Stimulated activated CD8-positive, alpha-beta memory T cell treated with anti-CD3 and anti-CD28 coated beads, Interleukin-4, amount 100 ng/mL, for 4 hours (primary cell): ENCODE measurements around the gene TTC36.
"Not testable (repeated sequence)": the region's sequence is repeated elsewhere in the genome, so short reads cannot be mapped to it uniquely, and the experiment has no call there.

ENCODE experiments used
- DNase-seq, 2 donors: peaks; one replicate each; pipeline ENCODE4 v3.0.0-alpha.2; 2020; ENCODE audit warnings: low read depth in 2 of 2, low spot score in 1 of 2

The TTC36 gene

DNA sequence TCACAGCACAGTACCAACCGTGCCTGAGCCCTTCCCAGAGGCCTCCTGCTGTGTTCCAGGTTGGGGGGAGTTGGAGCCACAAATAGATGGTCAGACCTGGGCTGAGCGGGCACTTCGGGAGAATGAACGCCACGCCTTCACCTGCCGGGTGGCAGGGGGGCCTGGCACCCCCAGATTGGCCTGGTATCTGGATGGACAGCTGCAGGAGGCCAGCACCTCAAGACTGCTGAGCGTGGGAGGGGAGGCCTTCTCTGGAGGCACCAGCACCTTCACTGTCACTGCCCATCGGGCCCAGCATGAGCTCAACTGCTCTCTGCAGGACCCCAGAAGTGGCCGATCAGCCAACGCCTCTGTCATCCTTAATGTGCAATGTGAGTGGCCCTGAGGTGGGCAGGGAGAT lies 4.8 kb downstream of the TTC36 start:
- DNase-seq, result no peak

GRCh38 chr11:118532852-118533768 lies 5.8 kb downstream of the TTC36 start:
- no peak for DNase-seq

- no peak for DNase-seq
These were observed 6.8 kb downstream of the TTC36 start for GRCh38 chr11:118533769-118534729.

- DNase-seq, result no peak
These were observed 8.0 kb downstream of the TTC36 start for GRCh38 chr11:118535261-118535660.

- DNase-seq, result no peak
These were observed 9.5 kb downstream of the TTC36 start for GRCh38 chr11:118536726-118537125.

DNA sequence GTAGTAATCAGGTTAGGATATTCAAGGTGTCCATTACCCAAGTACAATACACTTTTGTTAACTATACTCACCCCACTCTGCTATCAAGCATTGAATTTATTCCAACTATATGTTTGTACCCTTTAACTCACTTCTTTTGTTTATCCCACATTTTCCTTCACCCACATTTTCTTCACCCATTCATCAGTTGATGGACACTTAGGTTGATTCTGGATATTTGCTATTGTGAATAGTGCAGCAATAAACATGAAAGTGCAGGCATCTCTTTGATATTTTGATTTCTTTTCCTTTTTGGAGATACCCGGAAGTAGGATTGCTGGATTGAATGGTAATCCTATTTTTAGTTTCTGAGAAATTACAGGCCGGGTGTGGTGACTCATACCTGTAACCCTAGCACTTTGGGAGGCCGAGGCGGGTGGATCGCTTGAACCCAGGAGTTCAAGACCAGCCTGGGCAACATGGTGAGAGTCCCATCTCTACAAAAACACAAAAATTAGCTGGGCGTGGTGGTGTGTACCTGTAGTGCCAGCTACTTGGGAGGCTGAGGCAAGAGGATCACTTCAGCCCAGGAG lies 10.2 kb downstream of the TTC36 start:
- DNase-seq, result no peak

- no peak for DNase-seq
These were observed 16.9 kb downstream of the TTC36 start for GRCh38 chr11:118544010-118544646.

- no peak for DNase-seq
These were observed 17.4 kb downstream of the TTC36 start for GRCh38 chr11:118544647-118545010.

GRCh38 chr11:118545533-118545932 lies 18.3 kb downstream of the TTC36 start:
- no peak for DNase-seq

DNA sequence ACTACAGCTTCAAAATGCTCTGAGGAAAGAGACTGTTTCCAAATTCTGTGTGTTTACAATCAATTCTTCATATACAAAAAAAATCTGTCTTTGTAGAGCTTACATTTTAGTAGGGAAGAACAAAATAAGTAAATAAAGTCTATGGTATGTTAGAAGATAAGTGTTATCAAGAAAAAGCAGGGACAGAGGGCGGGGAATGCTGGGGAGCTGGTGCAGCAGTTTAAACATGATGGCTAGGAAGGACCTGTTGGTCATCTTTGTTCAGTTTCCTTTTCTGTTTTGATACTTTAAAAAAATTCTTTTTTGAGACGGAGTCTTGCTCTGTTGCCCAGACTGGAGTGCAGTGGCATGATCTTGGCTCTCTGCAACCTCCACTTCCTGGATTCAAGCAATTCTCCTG lies 19.9 kb downstream of the TTC36 start:
- DNase-seq, result no peak

DNA sequence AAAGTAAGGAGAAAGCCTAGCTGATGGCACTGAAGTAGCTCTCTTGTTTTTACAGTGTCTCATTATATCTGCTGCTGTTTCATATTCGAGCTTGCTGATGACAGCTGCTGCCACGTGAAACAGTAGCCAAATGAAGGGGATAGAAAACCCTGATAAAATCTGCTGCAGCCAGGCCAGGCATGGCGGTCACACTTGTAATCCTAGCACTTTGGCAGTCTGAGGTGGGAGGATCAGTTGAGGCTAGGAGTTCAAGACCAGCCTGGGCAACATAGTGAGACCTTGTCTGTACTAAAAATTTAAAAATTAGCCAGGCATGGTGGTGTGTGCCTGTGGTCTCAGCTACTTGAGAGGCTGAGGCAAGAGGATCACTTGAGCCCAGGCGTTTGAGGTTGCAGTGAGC lies 25.1 kb downstream of the TTC36 start:
- no peak for DNase-seq

DNA sequence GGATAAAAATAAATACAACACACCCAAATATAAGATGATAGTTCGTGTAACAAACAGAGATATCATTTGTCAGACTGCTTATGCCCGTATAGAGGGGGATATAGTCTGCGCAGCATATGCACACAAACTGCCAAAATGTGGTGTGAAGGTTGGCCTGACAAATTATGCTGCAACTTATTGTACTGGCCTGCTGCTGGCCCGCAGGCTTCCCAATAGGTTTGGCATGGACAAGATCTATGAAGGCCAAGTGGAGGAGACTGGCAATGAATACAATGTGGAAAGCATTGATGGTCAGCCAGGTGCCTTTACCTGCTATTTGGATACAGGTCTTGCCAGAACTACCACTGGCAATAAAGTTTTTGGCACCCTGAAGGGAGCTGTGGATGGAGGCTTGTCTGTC lies 33.5 kb downstream of the TTC36 start:
- no peak for DNase-seq

GRCh38 chr11:118565051-118565450 lies 37.8 kb downstream of the TTC36 start:
- DNase-seq, result no peak

GRCh38 chr11:118569670-118570069 lies 42.4 kb downstream of the TTC36 start:
- no peak for DNase-seq

GRCh38 chr11:118570787-118571186 lies 43.5 kb downstream of the TTC36 start:
- no peak for DNase-seq

DNA sequence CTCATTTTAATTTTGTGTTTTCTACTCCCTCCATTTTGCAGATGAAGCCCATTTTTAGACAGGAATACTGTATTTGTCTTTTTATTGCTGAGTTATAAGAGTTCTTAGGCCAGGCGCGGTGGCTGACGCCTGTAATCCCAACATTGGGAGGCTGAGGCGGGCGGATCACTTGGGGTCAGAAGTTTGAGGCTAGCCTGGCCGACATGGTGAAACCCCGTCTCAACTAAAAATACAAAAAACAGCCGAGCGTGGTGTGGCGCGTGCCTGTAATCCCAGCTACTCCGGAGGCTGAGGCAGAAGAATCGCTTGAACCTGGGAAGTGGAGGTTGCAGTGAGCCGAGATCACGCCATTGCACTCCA lies 44.4 kb downstream of the TTC36 start:
- not testable (repeated sequence) for DNase-seq

- DNase-seq, result peak; percentile 41 to 68
These were observed 45.0 kb downstream of the TTC36 start, which contains the start of gene ARCN1 for GRCh38 chr11:118572061-118572980. Gene ARCN1 (plus strand): TSS chr11:118572409. CDS start chr11:118572548, 139 bp downstream.

GRCh38 chr11:118572981-118573550 lies 45.8 kb downstream of the TTC36 start:
- DNase-seq, result no peak

- DNase-seq, result no peak
These were observed 47.4 kb downstream of the TTC36 start for GRCh38 chr11:118574636-118575035.

DNA sequence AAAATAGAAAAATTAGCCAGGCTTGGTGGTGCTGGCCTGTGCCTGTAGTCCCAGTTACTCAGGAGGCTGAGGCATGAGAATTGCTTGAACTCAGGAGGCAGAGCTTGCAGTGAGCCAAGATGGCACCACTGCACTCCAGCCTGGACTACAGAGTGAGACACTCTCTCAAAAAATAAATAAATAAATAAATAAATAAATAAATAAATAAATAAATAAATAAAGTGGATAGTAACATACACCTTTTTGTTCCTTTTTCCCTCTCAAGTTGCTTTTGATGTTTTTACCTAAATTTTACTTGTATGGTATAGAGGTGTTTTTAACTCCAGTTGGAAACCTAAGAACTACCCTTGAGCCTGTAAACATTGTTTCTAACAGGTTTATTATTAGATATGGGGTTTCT lies 50.7 kb downstream of the TTC36 start:
- not testable (repeated sequence) for DNase-seq
